K562 (cell line): ENCODE data around the gene LTBP4. TPM values are rescaled to one million over a fixed set of nuclear protein-coding genes. Genes with fewer than 3 reads are reported as not detected.
A peak's percentile ranks its signal among the peaks of the same experiment; 100 is the strongest.

ENCODE experiments used
- ATAC-seq: fragments of 200-7000 bp; cut with Tn5 transposase; 3 replicates; pipeline ENCODE4 v1.9.1; 2020; ENCODE audit warnings: moderate library complexity
- BruUV-seq: library from RNA; stranded (reverse); fragments of 400-500 nt; replicated peaks from 2 replicates; lab custom pipeline; 2021; lab: Mats Ljungman, UMichigan
- CTCF ChIA-PET: fragments of 300-600 bp; formaldehyde crosslinking; extraction: SDS; loops from one replicate; lab custom pipeline; 2021; ENCODE audit warnings: low intra/inter-chr PET ratio; lab: Yijun Ruan, JAX
- POLR2A ChIA-PET: fragments of 300-600, 350-650 bp; sonication (Branson Sonifier 250); formaldehyde crosslinking; extraction: SDS; loops from one replicate; lab custom pipeline; 2021; ENCODE audit warnings: antibody characterized with exemption, inconsistent platforms; lab: Yijun Ruan, JAX
- DNase-seq, 4 experiments: peaks; one replicate each; pipeline versions ENCODE4 v3.0.0 to v3.0.0-alpha.2; 2011 to 2018; ENCODE audit warnings: low spot score in 3 of 4, mixed read lengths in 3 of 4; ENCODE audit errors: extremely low read depth in 1 of 4
- FAIRE-seq: peaks from 2 replicates; lab custom pipeline; 2011; peaks lifted over from hg19 to GRCh38; lab: Jason Lieb, UNC
- H2AFZ ChIP-seq: 2 replicates; pipeline ENCODE4 v1.6.0; 2011; ENCODE audit warnings: low read depth, low read length, control low read depth, inconsistent platforms
- H3K27ac ChIP-seq: fragments of 200-600 bp; 3 replicates; pipeline ENCODE4 v1.8.0; 2011; ENCODE audit warnings: low read depth, mild to moderate bottlenecking, control low read depth, inconsistent platforms, low read length, moderate library complexity, mixed read lengths; ENCODE audit errors: extremely low read depth
- H3K27me3 ChIP-seq, 2 experiments: fragments of 300-600 bp in 1 of 2; 2 replicates in 1 of 2; 3 replicates in 1 of 2; pipeline versions ENCODE4 v1.6.0 to v1.8.0; 2011; ENCODE audit warnings: inconsistent platforms in 2 of 2, low read length in 2 of 2, mild to moderate bottlenecking in 1 of 2, mixed read lengths in 1 of 2, moderate library complexity in 1 of 2; ENCODE audit not compliant: control insufficient read depth in 2 of 2, insufficient read depth in 2 of 2
- H3K36me3 ChIP-seq: fragments of 300-600 bp; 3 replicates; pipeline ENCODE4 v1.8.0; 2011; ENCODE audit warnings: mild to moderate bottlenecking, low read length, inconsistent platforms; ENCODE audit not compliant: control insufficient read depth, insufficient read depth
- H3K4me1 ChIP-seq, 2 experiments: fragments of 200-600 bp in 1 of 2; replicated peaks in 1 of 2; 2 replicates in 1 of 2; 3 replicates in 1 of 2; pipeline versions ENCODE4 v1.5.1 to v1.8.0; 2011; ENCODE audit warnings: inconsistent platforms in 2 of 2, low read length in 2 of 2, mild to moderate bottlenecking in 1 of 2, mixed read lengths in 1 of 2, moderate library complexity in 1 of 2; ENCODE audit not compliant: control insufficient read depth in 2 of 2, insufficient read depth in 2 of 2
- H3K4me2 ChIP-seq: 2 replicates; pipeline ENCODE4 v1.6.1; 2011; ENCODE audit warnings: low read length, control low read depth, inconsistent platforms, mixed read lengths; ENCODE audit not compliant: insufficient read depth
- H3K4me3 ChIP-seq: fragments of 200-600 bp; sonication (generic), shearing (Covaris generic); 2 replicates; pipeline ENCODE4 v1.5.1; 2016; ENCODE audit warnings: control low read depth, inconsistent platforms
- H3K79me2 ChIP-seq: fragments of 200-600 bp; 3 replicates; pipeline ENCODE4 v1.8.0; 2011; ENCODE audit warnings: low read length, inconsistent platforms; ENCODE audit not compliant: control insufficient read depth, insufficient read depth
- H3K9ac ChIP-seq, 2 experiments: 2 replicates each; pipeline versions ENCODE4 v1.6.0 to v1.6.1; 2011; ENCODE audit warnings: low read depth in 2 of 2, low read length in 2 of 2, control low read depth in 1 of 2, inconsistent platforms in 1 of 2, mild to moderate bottlenecking in 1 of 2, mixed read lengths in 1 of 2; ENCODE audit not compliant: insufficient read depth in 1 of 2
- H3K9me1 ChIP-seq: one replicate; pipeline ENCODE4 v1.6.0; 2011; ENCODE audit warnings: inconsistent platforms, mild to moderate bottlenecking, low read length, moderate library complexity; ENCODE audit not compliant: control insufficient read depth, insufficient read depth
- H3K9me3 ChIP-seq: replicated peaks from 2 replicates; pipeline ENCODE4 v1.5.1; 2011; ENCODE audit warnings: low read depth, low read length, inconsistent platforms; ENCODE audit not compliant: control insufficient read depth, insufficient read depth
- H4K20me1 ChIP-seq: replicated peaks from 2 replicates; pipeline ENCODE4 v1.6.1; 2011; ENCODE audit warnings: low read length, inconsistent platforms, mixed read lengths; ENCODE audit not compliant: control insufficient read depth, insufficient read depth
- CBX3 ChIP-seq, 2 experiments: IDR thresholded peaks; 1 replicate in 1 of 2; 2 replicates in 1 of 2; pipeline ENCODE4 v1.6.1; 2012; ENCODE audit warnings: inconsistent platforms in 2 of 2, low read length in 2 of 2, borderline replicate concordance in 1 of 2, control low read depth in 1 of 2
- CREB1 ChIP-seq, 2 experiments: sonication (generic) in 1 of 2; formaldehyde crosslinking in 1 of 2; IDR thresholded peaks; 2 replicates each; pipeline versions ENCODE4 v1.6.1 to v1.8.0; 2012 to 2022; ENCODE audit warnings: inconsistent platforms in 1 of 2, mild to moderate bottlenecking in 1 of 2, missing genetic modification reagents in 1 of 2, moderate library complexity in 1 of 2
- EP300 ChIP-seq: IDR thresholded peaks from 2 replicates; pipeline ENCODE4 v1.6.1; 2012; ENCODE audit warnings: low read length, improper control_type of control experiment
- JUND ChIP-seq, 2 experiments: IDR thresholded peaks; 2 replicates in 1 of 2; 3 replicates in 1 of 2; pipeline ENCODE4 v1.6.1; 2011; ENCODE audit warnings: borderline replicate concordance in 2 of 2, low read depth in 2 of 2, low read length in 2 of 2, improper control_type of control experiment in 1 of 2, missing biosample characterization in 1 of 2, missing genetic modification characterization in 1 of 2, missing genetic modification reagents in 1 of 2
- KLF13 ChIP-seq: fragments of 450-650 bp; IDR thresholded peaks from 2 replicates; pipeline ENCODE4 v1.6.1; 2016; ENCODE audit warnings: missing genetic modification characterization, low read depth, mild to moderate bottlenecking, missing compliant biosample characterization, moderate library complexity, borderline replicate concordance
- NELFE ChIP-seq: IDR thresholded peaks from 2 replicates; pipeline ENCODE4 v1.6.1; 2011; ENCODE audit warnings: mild to moderate bottlenecking; ENCODE audit not compliant: insufficient read depth, insufficient read length
- PYGO2 ChIP-seq: fragments of 450-650 bp; IDR thresholded peaks from 2 replicates; pipeline ENCODE4 v1.6.1; 2016; ENCODE audit warnings: mild to moderate bottlenecking, missing genetic modification characterization, moderate library complexity, missing compliant biosample characterization
- THRAP3 ChIP-seq: fragments of 450-650 bp; IDR thresholded peaks from 2 replicates; pipeline ENCODE4 v1.6.1; 2016; ENCODE audit warnings: mild to moderate bottlenecking, inconsistent platforms, borderline replicate concordance
- ZNF175 ChIP-seq: fragments of 200-800 bp; sonication (Bioruptor generic); IDR thresholded peaks from 2 replicates; pipeline ENCODE4 v1.6.1; 2016; ENCODE audit warnings: low read depth, mild to moderate bottlenecking, missing genetic modification characterization, missing compliant biosample characterization
- ZNF316 ChIP-seq: fragments of 450-650 bp; IDR thresholded peaks from 2 replicates; pipeline ENCODE4 v1.6.1; 2016
- whole genome bisulfite sequencing: fragments of 100-300 bp; shearing (Covaris generic); methylation state at CpG from one replicate; pipeline ENCODE4 v1.1.6; 2016; ENCODE audit warnings: low coverage, mixed read lengths; ENCODE audit not compliant: insufficient coverage; ENCODE audit errors: missing lambda C conversion rate; 5-methylcytosine and 5-hydroxymethylcytosine counted together
- in situ Hi-C: fragments of 300-500 bp; cut with MboI; formaldehyde crosslinking; loops from 4 replicates; pipeline ENCODE4 v1.15.0; 2018; ENCODE audit warnings: inconsistent platforms, mixed read lengths
- intact Hi-C: fragments of 100-400 bp; cut with micrococcal nuclease; formaldehyde crosslinking; loops from 2 replicates; pipeline ENCODE4 v1.14.2; 2022
- polyA plus RNA-seq, 8 experiments: library from polyadenylated mRNA; depleted of rRNA in 4 of 8; stranded (reverse) in 5 of 8; unstranded in 3 of 8; fragments of >200 nt; fragmentation: Nextera tagmentation in 2 of 8; fragmentation: Illumina TruSeq in 1 of 8; extraction: Ambion mirVana in 2 of 8; extraction: Trizol in 1 of 8; gene quantifications; 2 replicates each; pipeline versions ENCODE4 v1.2.1 to v1.2.3, GENCODE V29; 2011 to 2014; ENCODE audit warnings: inconsistent platforms in 1 of 8, missing spikeins in 1 of 8
- total RNA-seq, 7 experiments: library from RNA; depleted of rRNA in 6 of 7; stranded (reverse); fragments of >200 nt in 6 of 7; fragmentation: Illumina TruSeq in 2 of 7; extraction: Trizol in 2 of 7; gene quantifications; 2 replicates each; pipeline versions ENCODE4 v1.2.1 to v1.2.3, GENCODE V29; 2011 to 2021; ENCODE audit warnings: low replicate concordance in 1 of 7
- TF ChIP-seq, protein P1 (sequence below): fragments of 250-450 bp; sonication (Bioruptor Pico); IDR thresholded peaks from 2 replicates; pipeline ENCODE4 v1.8.0; 2022; ENCODE audit warnings: inconsistent platforms, mild to moderate bottlenecking, moderate library complexity, borderline replicate concordance
- TF ChIP-seq, protein P2 (sequence below): fragments of 450-650 bp; IDR thresholded peaks from 2 replicates; pipeline ENCODE4 v1.6.1; 2016; ENCODE audit warnings: mild to moderate bottlenecking

LTBP4 gene
- total and polyA plus RNA-seq, 9 of the 15 experiments (the other 6 are each of a cell fraction or from before 2014, with no cell fraction given): 0.35 to 160 (median 31.6) TPM

DNA sequence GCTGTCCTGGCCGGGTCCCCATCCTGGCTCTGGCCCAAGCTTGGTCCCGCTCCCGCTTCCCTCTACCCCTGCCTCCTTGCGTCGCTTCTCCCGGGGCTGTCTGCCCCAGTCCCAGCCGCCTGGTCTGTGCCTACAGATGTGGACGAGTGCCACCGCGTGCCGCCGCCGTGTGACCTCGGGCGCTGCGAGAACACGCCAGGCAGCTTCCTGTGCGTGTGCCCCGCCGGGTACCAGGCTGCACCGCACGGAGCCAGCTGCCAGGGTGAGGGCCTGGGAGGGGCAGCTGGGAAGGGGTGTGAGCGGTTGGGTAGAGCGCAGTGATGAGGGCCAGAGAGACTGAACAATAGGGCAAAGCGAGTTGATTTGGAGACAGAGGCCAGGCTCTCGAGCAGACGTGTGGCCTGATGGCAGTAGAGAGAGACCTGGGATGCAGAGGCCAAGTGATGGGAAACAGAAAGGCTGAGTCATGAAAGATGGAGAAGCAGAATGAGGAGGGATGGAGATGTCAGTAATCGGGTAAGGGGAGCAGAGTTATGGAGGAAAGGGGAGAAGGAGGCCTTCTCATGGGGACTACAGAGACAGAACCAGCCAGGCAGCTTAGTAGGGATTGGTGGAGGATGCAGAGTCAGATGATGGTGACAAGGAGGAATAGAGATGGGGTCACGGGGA lies 9.4 kb downstream of the LTBP4 start:
- Histone ChIP-seq H3K36me3 (peaks cover 8% of the 10 kb centered on the region; the same call in 2 of the 3 replicates), H3K9me3 (no peaks in the 10 kb centered on the region), H4K20me1 (0 out of 2 replicates have a peak, but pooled peaks cover 4% of the 10 kb centered on the region), H3K27ac (no peak overlapping the region), H3K9me1 (no peaks in the 10 kb centered on the region), H3K79me2 (peaks cover 4% of the 10 kb centered on the region; the same call in 2 of the 3 replicates), H3K4me1 (peaks cover 38 to 87% of the 10 kb centered on the region in 2 experiments), H2AFZ (no peak overlapping the region), H3K27me3 (no peaks in the 10 kb centered on the region), H3K4me3 (no peak overlapping the region; the same call in 1 of the 2 replicates), H3K9ac (peak overlapping the region; percentile 6 to 88; a peak in 3 of 4 replicates), H3K4me2 (peak overlapping the region; percentile 71)
- no TSS peak for BruUV-seq
- WGBS: 46% methylated on average over 26 of the region's 29 CpGs
- in situ Hi-C loops: no loop called here
- DNase-seq: no peak
- intact Hi-C loops: no loop called here
- POLR2A ChIA-PET: interaction anchor here (0.5 to 1.2 kb wide), 5 partner anchors 13 to 457 kb away, joined by 3 to 5 read pairs (median 3); no protein-coding TSS in a partner anchor
- CTCF ChIA-PET: interaction anchor here (0.6 kb wide), 1 partner anchor 21 kb away, joined by 4 read pairs; no protein-coding TSS in a partner anchor
- ATAC-seq: no peak
- peak; percentile 15 for FAIRE-seq
- TF ChIP-seq KLF13 (tag) (no peak), THRAP3 (no peak), EP300 (no peak), JUND (IDR thresholded peaks at IDR 0.05; ENCODE audit: borderline replicate concordance, low read depth, low read length) (no peak), JUND (tag; IDR thresholded peaks at IDR 0.05; ENCODE audit: borderline replicate concordance, low read depth, low read length) (no peak), ZNF175 (CRISPR knock-in tag) (no peak), ZNF316 (peak; percentile 85), PYGO2 (no peak), CBX3 (IDR thresholded peaks at IDR 0.05; ENCODE audit: borderline replicate concordance in 1 of 2, low read length in 2 of 2) (no peak), CREB1 (IDR thresholded peaks at IDR 0.05) (no peak), CREB1 (CRISPR knock-in tag; IDR thresholded peaks at IDR 0.05) (no peak), NELFE (no peak)
- TF ChIP-seq, protein P1, sequence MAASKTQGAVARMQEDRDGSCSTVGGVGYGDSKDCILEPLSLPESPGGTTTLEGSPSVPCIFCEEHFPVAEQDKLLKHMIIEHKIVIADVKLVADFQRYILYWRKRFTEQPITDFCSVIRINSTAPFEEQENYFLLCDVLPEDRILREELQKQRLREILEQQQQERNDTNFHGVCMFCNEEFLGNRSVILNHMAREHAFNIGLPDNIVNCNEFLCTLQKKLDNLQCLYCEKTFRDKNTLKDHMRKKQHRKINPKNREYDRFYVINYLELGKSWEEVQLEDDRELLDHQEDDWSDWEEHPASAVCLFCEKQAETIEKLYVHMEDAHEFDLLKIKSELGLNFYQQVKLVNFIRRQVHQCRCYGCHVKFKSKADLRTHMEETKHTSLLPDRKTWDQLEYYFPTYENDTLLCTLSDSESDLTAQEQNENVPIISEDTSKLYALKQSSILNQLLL (CRISPR knock-in tag): no peak
- TF ChIP-seq, protein P2, sequence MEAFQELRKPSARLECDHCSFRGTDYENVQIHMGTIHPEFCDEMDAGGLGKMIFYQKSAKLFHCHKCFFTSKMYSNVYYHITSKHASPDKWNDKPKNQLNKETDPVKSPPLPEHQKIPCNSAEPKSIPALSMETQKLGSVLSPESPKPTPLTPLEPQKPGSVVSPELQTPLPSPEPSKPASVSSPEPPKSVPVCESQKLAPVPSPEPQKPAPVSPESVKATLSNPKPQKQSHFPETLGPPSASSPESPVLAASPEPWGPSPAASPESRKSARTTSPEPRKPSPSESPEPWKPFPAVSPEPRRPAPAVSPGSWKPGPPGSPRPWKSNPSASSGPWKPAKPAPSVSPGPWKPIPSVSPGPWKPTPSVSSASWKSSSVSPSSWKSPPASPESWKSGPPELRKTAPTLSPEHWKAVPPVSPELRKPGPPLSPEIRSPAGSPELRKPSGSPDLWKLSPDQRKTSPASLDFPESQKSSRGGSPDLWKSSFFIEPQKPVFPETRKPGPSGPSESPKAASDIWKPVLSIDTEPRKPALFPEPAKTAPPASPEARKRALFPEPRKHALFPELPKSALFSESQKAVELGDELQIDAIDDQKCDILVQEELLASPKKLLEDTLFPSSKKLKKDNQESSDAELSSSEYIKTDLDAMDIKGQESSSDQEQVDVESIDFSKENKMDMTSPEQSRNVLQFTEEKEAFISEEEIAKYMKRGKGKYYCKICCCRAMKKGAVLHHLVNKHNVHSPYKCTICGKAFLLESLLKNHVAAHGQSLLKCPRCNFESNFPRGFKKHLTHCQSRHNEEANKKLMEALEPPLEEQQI: no peak
